HL-60 (cell line): ENCODE measurements around the gene RAMP2.

Source experiments
- CTCF ChIP-seq: IDR thresholded peaks from one replicate; pipeline ENCODE4 v1.5.1; 2011; ENCODE audit warnings: low read length, control low read depth, inconsistent platforms; ENCODE audit not compliant: insufficient read depth
- GABPA ChIP-seq: IDR thresholded peaks from 2 replicates; pipeline ENCODE4 v1.6.1; 2012; ENCODE audit warnings: low read depth
- POLR2AphosphoS5 ChIP-seq: IDR thresholded peaks from 2 replicates; pipeline ENCODE4 v1.6.1; 2012; ENCODE audit warnings: low read depth

- TF ChIP-seq CTCF (no peak), POLR2AphosphoS5 (no peak), GABPA (no peak)
Observed at GRCh38 chr17:42767512-42767911, 6.5 kb downstream of the RAMP2 start.
